Measurements from ENCODE around the gene HLA-DPA1. TPM values are rescaled to one million over a fixed set of nuclear protein-coding genes. Genes with fewer than 3 reads are reported as not detected.

The HLA-DPA1 gene
- total RNA-seq, 1 experiment from 2014 or later: 0.69 TPM

DNA sequence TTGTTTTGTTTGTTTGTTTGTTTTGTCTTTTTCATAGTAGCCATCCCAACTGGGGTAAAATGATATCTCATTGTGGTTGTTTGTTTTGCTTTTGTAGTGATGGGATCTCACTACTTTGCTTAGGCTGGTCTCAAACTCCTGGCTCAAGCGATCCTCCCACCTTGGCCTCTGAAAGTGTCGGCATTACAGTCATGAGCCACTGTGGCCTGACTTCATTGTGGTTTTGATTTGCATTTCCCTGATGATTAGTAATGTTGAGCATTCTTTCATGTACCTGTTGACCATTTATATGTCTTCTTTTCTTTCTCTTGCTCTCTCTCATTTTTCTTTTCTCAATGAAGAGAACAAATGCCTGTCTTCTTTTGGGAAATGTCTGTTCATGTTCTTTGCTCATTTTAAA lies 33.3 kb downstream of the HLA-DPA1 start:
- Histone ChIP-seq H3K36me3 (ENCODE audit: control insufficient read depth, insufficient read depth, low read length) (no peaks in the 10 kb centered on the region), H3K27ac (ENCODE audit: low read length) (no peak overlapping the region), H3K27me3 (ENCODE audit: control insufficient read depth, insufficient read depth, low read length) (0 out of 2 replicates have a peak, but pooled peaks cover 6% of the 10 kb centered on the region), H3K9me3 (ENCODE audit: control insufficient read depth, insufficient read depth, low read depth, low read length) (no peaks in the 10 kb centered on the region), H3K4me1 (ENCODE audit: control insufficient read depth, insufficient read depth, low read length) (no peaks in the 10 kb centered on the region), H3K4me3 (ENCODE audit: low read depth in 2 of 2, low read length in 2 of 2) (no peak overlapping the region)
- no TSS peak for BruUV-seq (replicated peaks)
- ChIA-PET CTCF (no interaction called here), POLR2A (no interaction called here)
- TF ChIP-seq, protein P1, sequence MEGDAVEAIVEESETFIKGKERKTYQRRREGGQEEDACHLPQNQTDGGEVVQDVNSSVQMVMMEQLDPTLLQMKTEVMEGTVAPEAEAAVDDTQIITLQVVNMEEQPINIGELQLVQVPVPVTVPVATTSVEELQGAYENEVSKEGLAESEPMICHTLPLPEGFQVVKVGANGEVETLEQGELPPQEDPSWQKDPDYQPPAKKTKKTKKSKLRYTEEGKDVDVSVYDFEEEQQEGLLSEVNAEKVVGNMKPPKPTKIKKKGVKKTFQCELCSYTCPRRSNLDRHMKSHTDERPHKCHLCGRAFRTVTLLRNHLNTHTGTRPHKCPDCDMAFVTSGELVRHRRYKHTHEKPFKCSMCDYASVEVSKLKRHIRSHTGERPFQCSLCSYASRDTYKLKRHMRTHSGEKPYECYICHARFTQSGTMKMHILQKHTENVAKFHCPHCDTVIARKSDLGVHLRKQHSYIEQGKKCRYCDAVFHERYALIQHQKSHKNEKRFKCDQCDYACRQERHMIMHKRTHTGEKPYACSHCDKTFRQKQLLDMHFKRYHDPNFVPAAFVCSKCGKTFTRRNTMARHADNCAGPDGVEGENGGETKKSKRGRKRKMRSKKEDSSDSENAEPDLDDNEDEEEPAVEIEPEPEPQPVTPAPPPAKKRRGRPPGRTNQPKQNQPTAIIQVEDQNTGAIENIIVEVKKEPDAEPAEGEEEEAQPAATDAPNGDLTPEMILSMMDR (IDR thresholded peaks at IDR 0.05): no peak
- TF ChIP-seq TCF7L2 (IDR thresholded peaks at IDR 0.05; ENCODE audit: low read depth, low read length) (no peak), SIN3A (IDR thresholded peaks at IDR 0.05; ENCODE audit: borderline replicate concordance, insufficient read depth, low read depth, low read length) (no peak)
- TF ChIP-seq, protein P2, sequence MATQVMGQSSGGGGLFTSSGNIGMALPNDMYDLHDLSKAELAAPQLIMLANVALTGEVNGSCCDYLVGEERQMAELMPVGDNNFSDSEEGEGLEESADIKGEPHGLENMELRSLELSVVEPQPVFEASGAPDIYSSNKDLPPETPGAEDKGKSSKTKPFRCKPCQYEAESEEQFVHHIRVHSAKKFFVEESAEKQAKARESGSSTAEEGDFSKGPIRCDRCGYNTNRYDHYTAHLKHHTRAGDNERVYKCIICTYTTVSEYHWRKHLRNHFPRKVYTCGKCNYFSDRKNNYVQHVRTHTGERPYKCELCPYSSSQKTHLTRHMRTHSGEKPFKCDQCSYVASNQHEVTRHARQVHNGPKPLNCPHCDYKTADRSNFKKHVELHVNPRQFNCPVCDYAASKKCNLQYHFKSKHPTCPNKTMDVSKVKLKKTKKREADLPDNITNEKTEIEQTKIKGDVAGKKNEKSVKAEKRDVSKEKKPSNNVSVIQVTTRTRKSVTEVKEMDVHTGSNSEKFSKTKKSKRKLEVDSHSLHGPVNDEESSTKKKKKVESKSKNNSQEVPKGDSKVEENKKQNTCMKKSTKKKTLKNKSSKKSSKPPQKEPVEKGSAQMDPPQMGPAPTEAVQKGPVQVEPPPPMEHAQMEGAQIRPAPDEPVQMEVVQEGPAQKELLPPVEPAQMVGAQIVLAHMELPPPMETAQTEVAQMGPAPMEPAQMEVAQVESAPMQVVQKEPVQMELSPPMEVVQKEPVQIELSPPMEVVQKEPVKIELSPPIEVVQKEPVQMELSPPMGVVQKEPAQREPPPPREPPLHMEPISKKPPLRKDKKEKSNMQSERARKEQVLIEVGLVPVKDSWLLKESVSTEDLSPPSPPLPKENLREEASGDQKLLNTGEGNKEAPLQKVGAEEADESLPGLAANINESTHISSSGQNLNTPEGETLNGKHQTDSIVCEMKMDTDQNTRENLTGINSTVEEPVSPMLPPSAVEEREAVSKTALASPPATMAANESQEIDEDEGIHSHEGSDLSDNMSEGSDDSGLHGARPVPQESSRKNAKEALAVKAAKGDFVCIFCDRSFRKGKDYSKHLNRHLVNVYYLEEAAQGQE (IDR thresholded peaks at IDR 0.05; ENCODE audit: insufficient read depth in 1 of 2, low read depth in 2 of 2, low read length in 1 of 2): no peak
- intact Hi-C loops (cut with micrococcal nuclease; ENCODE audit: unreplicated experiment) (no loop called here), in situ Hi-C loops (cut with HindIII; ENCODE audit: low pct_unique_long_range_greater_than_20kb, low sequenced_read_pairs) (no loop called here)
- ATAC-seq (no peak), DNase-seq (ENCODE audit: low read depth, low spot score) (no peak)

DNA sequence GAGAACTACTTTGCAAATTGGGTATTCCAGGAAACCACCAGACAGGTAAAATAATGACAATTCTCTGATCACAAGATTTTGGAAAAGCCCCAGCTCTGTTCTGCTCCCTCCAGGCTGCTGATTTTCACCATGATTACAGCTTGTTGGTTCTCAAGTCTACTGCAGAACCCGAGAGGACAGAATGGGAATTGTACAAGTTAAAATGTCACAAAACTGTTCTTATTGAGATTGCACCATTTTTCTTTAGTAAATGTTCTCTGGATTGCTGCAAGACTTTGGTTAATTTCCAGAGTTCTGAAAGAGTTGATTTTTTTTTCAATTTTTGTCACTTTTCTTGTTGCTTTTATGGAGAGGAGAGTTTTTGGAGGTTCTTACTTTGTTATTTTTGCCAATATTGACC lies 36.9 kb downstream of the HLA-DPA1 start:
- in situ Hi-C loops (cut with HindIII; ENCODE audit: low pct_unique_long_range_greater_than_20kb, low sequenced_read_pairs) (no loop called here), intact Hi-C loops (cut with micrococcal nuclease; ENCODE audit: unreplicated experiment) (no loop called here)
- ChIA-PET CTCF (no interaction called here), POLR2A (interaction anchor here (0.6 kb wide), 1 partner anchor 176 kb away, joined by 4 read pairs; no protein-coding TSS in a partner anchor)
- Histone ChIP-seq H3K27me3 (ENCODE audit: control insufficient read depth, insufficient read depth, low read length) (peaks cover 18% of the 10 kb centered on the region), H3K9me3 (ENCODE audit: control insufficient read depth, insufficient read depth, low read depth, low read length) (no peaks in the 10 kb centered on the region), H3K27ac (ENCODE audit: low read length) (no peak overlapping the region), H3K4me3 (ENCODE audit: low read depth in 2 of 2, low read length in 2 of 2) (no peak overlapping the region), H3K36me3 (ENCODE audit: control insufficient read depth, insufficient read depth, low read length) (no peaks in the 10 kb centered on the region), H3K4me1 (ENCODE audit: control insufficient read depth, insufficient read depth, low read length) (no peaks in the 10 kb centered on the region)
- ATAC-seq (no peak), DNase-seq (ENCODE audit: low read depth, low spot score) (no peak)
- TF ChIP-seq SIN3A (IDR thresholded peaks at IDR 0.05; ENCODE audit: borderline replicate concordance, insufficient read depth, low read depth, low read length) (no peak), TCF7L2 (IDR thresholded peaks at IDR 0.05; ENCODE audit: low read depth, low read length) (no peak), POLR2AphosphoS5 (IDR thresholded peaks at IDR 0.05; ENCODE audit: low read depth, low read length) (no peak)
- TF ChIP-seq, protein P2 (IDR thresholded peaks at IDR 0.05; ENCODE audit: insufficient read depth in 1 of 2, low read depth in 2 of 2, low read length in 1 of 2): no peak
- TF ChIP-seq, protein P1 (IDR thresholded peaks at IDR 0.05): no peak
- no TSS peak for BruUV-seq (replicated peaks)
